ENCODE measurements around the gene HS6ST1. TPM values are rescaled to one million over a fixed set of nuclear protein-coding genes. Genes with fewer than 3 reads are reported as not detected.

The HS6ST1 gene
- total and polyA plus RNA-seq, 4 donors: 17.9 to 31.9 (median 25.4) TPM

DNA sequence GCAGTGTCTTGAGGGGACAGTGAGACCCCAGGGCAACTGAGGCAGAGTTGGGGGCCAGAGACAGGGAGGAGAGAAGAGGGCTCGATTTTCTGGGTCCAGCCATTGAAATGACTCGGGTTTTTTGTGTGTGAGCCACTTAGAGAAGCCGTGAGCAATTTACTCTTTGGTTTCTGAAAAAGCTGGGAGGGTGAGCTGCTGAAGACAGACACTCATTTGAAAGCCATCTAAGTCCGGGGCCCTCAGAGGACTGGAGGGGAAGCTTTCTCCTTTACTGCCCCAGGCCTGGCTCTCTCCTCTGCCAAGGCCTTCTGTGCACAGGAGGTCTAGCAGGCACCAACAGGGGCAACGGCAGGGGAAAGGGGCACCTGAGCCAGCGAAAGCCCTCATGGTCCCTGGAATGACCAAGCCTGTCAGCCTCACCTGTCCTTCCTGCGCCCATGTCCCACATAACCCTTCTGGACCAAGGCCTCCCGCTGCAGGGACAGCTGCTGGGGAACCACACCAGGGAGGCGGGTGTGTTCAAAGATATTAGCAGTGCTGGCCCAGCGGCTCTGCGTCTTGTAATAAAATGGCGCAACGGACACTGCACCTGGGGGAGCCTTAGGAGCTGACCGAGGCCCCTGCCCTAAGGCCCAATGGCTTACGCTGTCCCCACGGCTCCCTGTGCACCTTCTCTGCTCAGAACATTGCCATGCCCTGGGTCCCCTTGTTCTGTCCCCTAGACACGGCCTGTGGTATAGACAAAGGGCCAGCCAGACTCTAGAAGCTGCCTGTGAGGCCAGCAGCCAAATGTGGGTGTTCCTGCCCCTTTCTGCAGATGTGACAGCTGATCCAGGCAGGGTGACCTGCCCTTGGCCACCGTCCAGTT is 45.8 kb downstream of the HS6ST1 start:
- WGBS: 95% methylated on average over 18 of the region's 18 CpGs
- no peak for TF ChIP-seq FOXA1 (IDR thresholded peaks at IDR 0.05)
- TF ChIP-seq, protein P1, sequence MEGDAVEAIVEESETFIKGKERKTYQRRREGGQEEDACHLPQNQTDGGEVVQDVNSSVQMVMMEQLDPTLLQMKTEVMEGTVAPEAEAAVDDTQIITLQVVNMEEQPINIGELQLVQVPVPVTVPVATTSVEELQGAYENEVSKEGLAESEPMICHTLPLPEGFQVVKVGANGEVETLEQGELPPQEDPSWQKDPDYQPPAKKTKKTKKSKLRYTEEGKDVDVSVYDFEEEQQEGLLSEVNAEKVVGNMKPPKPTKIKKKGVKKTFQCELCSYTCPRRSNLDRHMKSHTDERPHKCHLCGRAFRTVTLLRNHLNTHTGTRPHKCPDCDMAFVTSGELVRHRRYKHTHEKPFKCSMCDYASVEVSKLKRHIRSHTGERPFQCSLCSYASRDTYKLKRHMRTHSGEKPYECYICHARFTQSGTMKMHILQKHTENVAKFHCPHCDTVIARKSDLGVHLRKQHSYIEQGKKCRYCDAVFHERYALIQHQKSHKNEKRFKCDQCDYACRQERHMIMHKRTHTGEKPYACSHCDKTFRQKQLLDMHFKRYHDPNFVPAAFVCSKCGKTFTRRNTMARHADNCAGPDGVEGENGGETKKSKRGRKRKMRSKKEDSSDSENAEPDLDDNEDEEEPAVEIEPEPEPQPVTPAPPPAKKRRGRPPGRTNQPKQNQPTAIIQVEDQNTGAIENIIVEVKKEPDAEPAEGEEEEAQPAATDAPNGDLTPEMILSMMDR (IDR thresholded peaks at IDR 0.05; ENCODE audit: low read depth, low read length, missing input control): no peak
- no peak for TF ChIP-seq RAD21 (IDR thresholded peaks at IDR 0.05)
- no peak for TF ChIP-seq YY1 (IDR thresholded peaks at IDR 0.05)
- TF ChIP-seq, protein P2, sequence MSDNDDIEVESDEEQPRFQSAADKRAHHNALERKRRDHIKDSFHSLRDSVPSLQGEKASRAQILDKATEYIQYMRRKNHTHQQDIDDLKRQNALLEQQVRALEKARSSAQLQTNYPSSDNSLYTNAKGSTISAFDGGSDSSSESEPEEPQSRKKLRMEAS (IDR thresholded peaks at IDR 0.05): no peak
- no peak for TF ChIP-seq EGR1 (IDR thresholded peaks at IDR 0.05; ENCODE audit: low read depth in 2 of 2)
- TF ChIP-seq, protein P3, sequence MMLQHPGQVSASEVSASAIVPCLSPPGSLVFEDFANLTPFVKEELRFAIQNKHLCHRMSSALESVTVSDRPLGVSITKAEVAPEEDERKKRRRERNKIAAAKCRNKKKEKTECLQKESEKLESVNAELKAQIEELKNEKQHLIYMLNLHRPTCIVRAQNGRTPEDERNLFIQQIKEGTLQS (IDR thresholded peaks at IDR 0.05): no peak
- TF ChIP-seq TAF1 (conservative IDR thresholded peaks at IDR 0.05): no peak
- no peak for TF ChIP-seq HNF4A (conservative IDR thresholded peaks at IDR 0.05)
- no peak for TF ChIP-seq FOXA2 (IDR thresholded peaks at IDR 0.05)
- no peak for TF ChIP-seq HNF4G (IDR thresholded peaks at IDR 0.05)
- TF ChIP-seq, protein P4, sequence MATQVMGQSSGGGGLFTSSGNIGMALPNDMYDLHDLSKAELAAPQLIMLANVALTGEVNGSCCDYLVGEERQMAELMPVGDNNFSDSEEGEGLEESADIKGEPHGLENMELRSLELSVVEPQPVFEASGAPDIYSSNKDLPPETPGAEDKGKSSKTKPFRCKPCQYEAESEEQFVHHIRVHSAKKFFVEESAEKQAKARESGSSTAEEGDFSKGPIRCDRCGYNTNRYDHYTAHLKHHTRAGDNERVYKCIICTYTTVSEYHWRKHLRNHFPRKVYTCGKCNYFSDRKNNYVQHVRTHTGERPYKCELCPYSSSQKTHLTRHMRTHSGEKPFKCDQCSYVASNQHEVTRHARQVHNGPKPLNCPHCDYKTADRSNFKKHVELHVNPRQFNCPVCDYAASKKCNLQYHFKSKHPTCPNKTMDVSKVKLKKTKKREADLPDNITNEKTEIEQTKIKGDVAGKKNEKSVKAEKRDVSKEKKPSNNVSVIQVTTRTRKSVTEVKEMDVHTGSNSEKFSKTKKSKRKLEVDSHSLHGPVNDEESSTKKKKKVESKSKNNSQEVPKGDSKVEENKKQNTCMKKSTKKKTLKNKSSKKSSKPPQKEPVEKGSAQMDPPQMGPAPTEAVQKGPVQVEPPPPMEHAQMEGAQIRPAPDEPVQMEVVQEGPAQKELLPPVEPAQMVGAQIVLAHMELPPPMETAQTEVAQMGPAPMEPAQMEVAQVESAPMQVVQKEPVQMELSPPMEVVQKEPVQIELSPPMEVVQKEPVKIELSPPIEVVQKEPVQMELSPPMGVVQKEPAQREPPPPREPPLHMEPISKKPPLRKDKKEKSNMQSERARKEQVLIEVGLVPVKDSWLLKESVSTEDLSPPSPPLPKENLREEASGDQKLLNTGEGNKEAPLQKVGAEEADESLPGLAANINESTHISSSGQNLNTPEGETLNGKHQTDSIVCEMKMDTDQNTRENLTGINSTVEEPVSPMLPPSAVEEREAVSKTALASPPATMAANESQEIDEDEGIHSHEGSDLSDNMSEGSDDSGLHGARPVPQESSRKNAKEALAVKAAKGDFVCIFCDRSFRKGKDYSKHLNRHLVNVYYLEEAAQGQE (IDR thresholded peaks at IDR 0.05): no peak
- no peak for TF ChIP-seq NR2F2 (IDR thresholded peaks at IDR 0.05)
- TF ChIP-seq RXRA (IDR thresholded peaks at IDR 0.05): no peak
- no peak for TF ChIP-seq SP1 (IDR thresholded peaks at IDR 0.05)
- no peak for TF ChIP-seq GABPA (IDR thresholded peaks at IDR 0.05 in 1 of 2, conservative IDR thresholded peaks at IDR 0.05 in 1 of 2)
- H3K9ac ChIP-seq (ENCODE audit: low read depth in 1 of 2, low read length in 2 of 2): no peak overlapping the region
- no peak for DNase-seq (ENCODE audit: low spot score)
- no peak overlapping the region for H3K27ac ChIP-seq (ENCODE audit: low read depth in 1 of 2, low read length in 2 of 2)
- peaks cover 16 to 56% (median 36%) of the 10 kb centered on the region in 4 donors for H3K4me1 ChIP-seq (ENCODE audit: control insufficient read depth in 4 of 4, insufficient read depth in 4 of 4, low read length in 3 of 4)
- peaks cover 0 to 12% (median 5%) of the 10 kb centered on the region in 4 donors for H3K36me3 ChIP-seq (ENCODE audit: control insufficient read depth in 4 of 4, insufficient read depth in 3 of 4, low read depth in 1 of 4, low read length in 3 of 4)
- no peaks in the 10 kb centered on the region for H3K9me3 ChIP-seq (ENCODE audit: control insufficient read depth in 4 of 4, low read length in 3 of 4)
- H3K27me3 ChIP-seq (ENCODE audit: control insufficient read depth in 4 of 4, insufficient read depth in 4 of 4, low read length in 3 of 4): no peaks in the 10 kb centered on the region
- H3K4me3 ChIP-seq (ENCODE audit: low read depth in 1 of 3, low read length in 3 of 3): no peak overlapping the region
